ENCODE data around the gene AGAP1.

- TF ChIP-seq CTCF (IDR thresholded peaks at IDR 0.05; ENCODE audit: extremely low read depth in 1 of 2, insufficient read depth in 1 of 2, low read depth in 1 of 2, low read length in 2 of 2) = no peak
- no peak for TF ChIP-seq POLR2AphosphoS5 (IDR thresholded peaks at IDR 0.05; ENCODE audit: insufficient read depth, low read depth, low read length)
These were observed 541.1 kb downstream of the AGAP1 start for GRCh38 chr2:236034974-236035373.

All from endothelial cell of umbilical vein (primary cell).